RWPE1 (cell line): Measurements from ENCODE around the gene LMX1A.

Source experiments
- CTCF ChIA-PET: fragments of 350-600 bp; sonication (Branson Sonifier 250); formaldehyde crosslinking; extraction: SDS; loops from one replicate; lab custom pipeline; 2021; lab: Yijun Ruan, JAX
- POLR2A ChIA-PET: fragments of 400-600 bp; formaldehyde crosslinking; extraction: SDS; loops from one replicate; lab custom pipeline; 2020; ENCODE audit warnings: antibody characterized with exemption; ENCODE audit not compliant: low non-redundant PET; lab: Yijun Ruan, JAX
- DNase-seq: peaks from one replicate; pipeline ENCODE4 v3.0.0; 2012; ENCODE audit warnings: low spot score
- H3K27ac ChIP-seq: fragments of 450-650 bp; 2 replicates; pipeline ENCODE4 v1.5.1; 2017
- CTCF ChIP-seq: fragments of 450-650 bp; conservative IDR thresholded peaks from 2 replicates; pipeline ENCODE4 v1.5.1; 2017; ENCODE audit warnings: low read depth, mild to moderate bottlenecking

LMX1A gene

GRCh38 chr1:165253818-165254254 lies 102.7 kb downstream of the LMX1A start:
- no peak for TF ChIP-seq CTCF

GRCh38 chr1:165248969-165249571 lies 107.4 kb downstream of the LMX1A start:
- no peak overlapping the region for H3K27ac ChIP-seq
- ChIA-PET CTCF (interaction anchor here (0.5 kb wide), 1 partner anchor 8 kb away, joined by 3 read pairs; no protein-coding TSS in a partner anchor), POLR2A (no interaction called here)
- TF ChIP-seq CTCF: no peak
- DNase-seq: no peak

More at GRCh38 chr1:165253818-165254254, 102.7 kb downstream of the LMX1A start:
- no peak overlapping the region for H3K27ac ChIP-seq
- DNase-seq: no peak
- ChIA-PET POLR2A (no interaction called here), CTCF (no interaction called here)

GRCh38 chr1:165241952-165242351 lies 114.6 kb downstream of the LMX1A start:
- no peak for DNase-seq
- H3K27ac ChIP-seq: no peak overlapping the region
- ChIA-PET CTCF (no interaction called here), POLR2A (no interaction called here)
- no peak for TF ChIP-seq CTCF

- no peak overlapping the region for H3K27ac ChIP-seq
- CTCF ChIA-PET: no interaction called here
- TF ChIP-seq CTCF: no peak
- POLR2A ChIA-PET: no interaction called here
- no peak for DNase-seq
Measured at GRCh38 chr1:165241321-165241720, 115.2 kb downstream of the LMX1A start.

GRCh38 chr1:165240492-165240891 lies 116.0 kb downstream of the LMX1A start:
- CTCF ChIA-PET: interaction anchor here (1.0 kb wide), 1 partner anchor 95 kb away, joined by 3 read pairs; no protein-coding TSS in a partner anchor
- POLR2A ChIA-PET: no interaction called here
- no peak overlapping the region for H3K27ac ChIP-seq
- no peak for DNase-seq
- no peak for TF ChIP-seq CTCF

GRCh38 chr1:165239873-165240272 lies 116.6 kb downstream of the LMX1A start:
- POLR2A ChIA-PET: no interaction called here
- no peak for DNase-seq
- no peak overlapping the region for H3K27ac ChIP-seq
- no peak for TF ChIP-seq CTCF
- CTCF ChIA-PET: interaction anchor here (0.7 to 1.0 kb wide), 2 partner anchors 95 to 152 kb away, joined by 3 read pairs; no protein-coding TSS in a partner anchor
